GM12878 (cell line): ENCODE measurements around the gene CXCL6. TPM values are rescaled to one million over a fixed set of nuclear protein-coding genes. Genes with fewer than 3 reads are reported as not detected.

Experiments
- ATAC-seq: fragments of 200-7000 bp; cut with Tn5 transposase; 3 replicates; pipeline ENCODE4 v1.9.1; 2020; ENCODE audit warnings: mild to moderate bottlenecking, moderate library complexity
- BruUV-seq: library from RNA; stranded (reverse); fragments of 400-500 nt; replicated peaks from 2 replicates; lab custom pipeline; 2021; lab: Mats Ljungman, UMichigan
- CTCF ChIA-PET: fragments of 300-600 bp; sonication (Branson Sonifier 250); formaldehyde crosslinking; extraction: SDS; loops from one replicate; lab custom pipeline; 2021; ENCODE audit warnings: inconsistent platforms; lab: Yijun Ruan, JAX
- POLR2A ChIA-PET: fragments of 350-600 bp; formaldehyde crosslinking; extraction: SDS; loops from one replicate; lab custom pipeline; 2021; ENCODE audit warnings: inconsistent platforms; lab: Charles Lee
- RAD21 ChIA-PET: fragments of 300-600 bp; sonication (Branson Sonifier 250); formaldehyde crosslinking; loops from one replicate; lab custom pipeline; 2023; ENCODE audit warnings: antibody characterized with exemption; ENCODE audit not compliant: unreplicated experiment; lab: Charles Lee
- SMC1A ChIA-PET: fragments of 300-600 bp; sonication (Branson Sonifier 250); formaldehyde crosslinking; loops from one replicate; lab custom pipeline; 2023; ENCODE audit not compliant: unreplicated experiment, uncharacterized antibody; lab: Charles Lee
- DNase-seq: peaks from one replicate; pipeline ENCODE4 v3.0.0-alpha.2; 2011; ENCODE audit warnings: low read depth, low spot score
- FAIRE-seq: peaks from 3 replicates; lab custom pipeline; 2011; peaks lifted over from hg19 to GRCh38; lab: Jason Lieb, UNC
- H2AFZ ChIP-seq: 2 replicates; pipeline ENCODE4 v1.6.0; 2011; ENCODE audit warnings: low read depth, low read length, control low read depth; ENCODE audit not compliant: control insufficient read depth
- H3K27ac ChIP-seq: 2 replicates; pipeline ENCODE4 v1.5.1; 2011; ENCODE audit warnings: control low read depth; ENCODE audit not compliant: control insufficient read depth, insufficient read depth
- H3K27me3 ChIP-seq, 2 experiments: replicated peaks in 1 of 2; 2 replicates each; pipeline versions ENCODE4 v1.6.0 to v1.6.1; 2011; ENCODE audit warnings: low read length in 1 of 2; ENCODE audit not compliant: control insufficient read depth in 2 of 2, insufficient read depth in 2 of 2
- H3K36me3 ChIP-seq, 2 experiments: 2 replicates each; pipeline ENCODE4 v1.5.1; 2011; ENCODE audit warnings: low read length in 1 of 2; ENCODE audit not compliant: control insufficient read depth in 2 of 2, insufficient read depth in 2 of 2
- H3K4me1 ChIP-seq: 2 replicates; pipeline ENCODE4 v1.6.1; 2011; ENCODE audit warnings: mild to moderate bottlenecking, low read length, moderate library complexity, mixed read lengths; ENCODE audit not compliant: control insufficient read depth, insufficient read depth
- H3K4me2 ChIP-seq: 2 replicates; pipeline ENCODE4 v1.6.0; 2011; ENCODE audit warnings: control low read depth; ENCODE audit not compliant: control insufficient read depth, insufficient read depth
- H3K4me3 ChIP-seq: fragments of 200-600 bp; sonication (generic); 2 replicates; pipeline ENCODE4 v1.5.1; 2016
- H3K79me2 ChIP-seq: 2 replicates; pipeline ENCODE4 v1.6.0; 2011; ENCODE audit warnings: low read length; ENCODE audit not compliant: control insufficient read depth, insufficient read depth
- H3K9ac ChIP-seq: 2 replicates; pipeline ENCODE4 v1.8.0; 2011; ENCODE audit warnings: low read length, control low read depth, mixed read lengths; ENCODE audit not compliant: control insufficient read depth, insufficient read depth
- H3K9me3 ChIP-seq: replicated peaks from 3 replicates; pipeline ENCODE4 v1.5.1; 2011; ENCODE audit warnings: mild to moderate bottlenecking, low read length; ENCODE audit not compliant: control insufficient read depth, insufficient read depth
- H4K20me1 ChIP-seq: 2 replicates; pipeline ENCODE4 v1.6.0; 2011; ENCODE audit not compliant: control insufficient read depth, insufficient read depth
- CBX3 ChIP-seq: fragments of 200-600 bp; sonication (generic); IDR thresholded peaks from 2 replicates; pipeline ENCODE4 v1.6.1; 2016; ENCODE audit warnings: low read depth, borderline replicate concordance
- CEBPZ ChIP-seq: fragments of 150-350 bp; IDR thresholded peaks from 2 replicates; pipeline ENCODE4 v1.6.1; 2016; ENCODE audit warnings: low read depth, low read length
- EED ChIP-seq: sonication (generic); IDR thresholded peaks from 2 replicates; pipeline ENCODE4 v1.6.1; 2016; ENCODE audit warnings: antibody characterized with exemption, low read depth
- ELK1 ChIP-seq: IDR thresholded peaks from 2 replicates; pipeline ENCODE4 v1.6.1; 2012; ENCODE audit warnings: low read depth, low read length, improper control_type of control experiment
- KLF5 ChIP-seq: fragments of 450-650 bp; IDR thresholded peaks from 2 replicates; pipeline ENCODE4 v1.6.1; 2014; ENCODE audit warnings: mild to moderate bottlenecking; ENCODE audit not compliant: partially characterized antibody
- LARP7 ChIP-seq: fragments of 450-650 bp; IDR thresholded peaks from 2 replicates; pipeline ENCODE4 v1.6.1; 2017; ENCODE audit warnings: mild to moderate bottlenecking
- MYC ChIP-seq: IDR thresholded peaks from 2 replicates; pipeline ENCODE4 v1.6.1; 2011; ENCODE audit warnings: mild to moderate bottlenecking, low read length, moderate library complexity, inconsistent platforms; ENCODE audit not compliant: insufficient read depth, insufficient replicate concordance, insufficient read length, severe bottlenecking
- POLR2AphosphoS2 ChIP-seq: IDR thresholded peaks from 2 replicates; pipeline ENCODE4 v1.6.1; 2011; ENCODE audit warnings: low read depth, mild to moderate bottlenecking, low read length, improper control_type of control experiment, moderate library complexity
- RAD21 ChIP-seq: IDR thresholded peaks from 2 replicates; pipeline ENCODE4 v1.6.1; 2011; ENCODE audit warnings: mild to moderate bottlenecking, low read depth, low read length, moderate library complexity; ENCODE audit not compliant: insufficient read depth
- YY1 ChIP-seq: IDR thresholded peaks from 2 replicates; pipeline ENCODE4 v1.6.1; 2011; ENCODE audit warnings: low read depth, mild to moderate bottlenecking, low read length
- ZNF207 ChIP-seq: fragments of 450-650 bp; IDR thresholded peaks from 2 replicates; pipeline ENCODE4 v1.6.1; 2014; ENCODE audit warnings: antibody characterized with exemption, mild to moderate bottlenecking, borderline replicate concordance
- ZNF24 ChIP-seq: fragments of 450-650 bp; IDR thresholded peaks from 2 replicates; pipeline ENCODE4 v1.6.1; 2017; ENCODE audit warnings: antibody characterized with exemption, mild to moderate bottlenecking
- in situ Hi-C: fragments of 300-500 bp; cut with MboI; formaldehyde crosslinking; loops from 9 replicates; pipeline ENCODE4 v1.14.3; 2018; ENCODE audit warnings: mixed read lengths
- intact Hi-C: fragments of 100-400 bp; cut with micrococcal nuclease; formaldehyde crosslinking; loops from one replicate; pipeline ENCODE4 v1.14.2; 2022; ENCODE audit not compliant: unreplicated experiment
- polyA plus RNA-seq, 11 experiments: library from polyadenylated mRNA; depleted of rRNA in 4 of 11; unstranded in 6 of 11; stranded (reverse) in 5 of 11; fragments of >200 nt; fragmentation: Nextera tagmentation in 4 of 11; fragmentation: Illumina TruSeq in 1 of 11; extraction: Ambion mirVana in 4 of 11; extraction: Trizol in 1 of 11; gene quantifications; 1 replicate in 1 of 11; 2 replicates in 10 of 11; pipeline versions ENCODE4 v1.2.1 to v1.2.3, GENCODE V29; 2011 to 2016; ENCODE audit warnings: inconsistent platforms in 2 of 11, missing spikeins in 2 of 11, low read depth in 1 of 11
- total RNA-seq, 4 experiments: library from RNA; depleted of rRNA in 3 of 4; stranded (reverse); fragments of >200 nt in 3 of 4; fragmentation: Illumina TruSeq in 1 of 4; extraction: Trizol in 1 of 4; gene quantifications; 2 replicates each; pipeline versions ENCODE4 v1.2.1 to v1.2.3, GENCODE V29; 2013 to 2021

CXCL6 gene
- total and polyA plus RNA-seq, 10 of the 15 experiments (the other 5 are each of a cell fraction or from before 2014, with no cell fraction given): not detected

DNA sequence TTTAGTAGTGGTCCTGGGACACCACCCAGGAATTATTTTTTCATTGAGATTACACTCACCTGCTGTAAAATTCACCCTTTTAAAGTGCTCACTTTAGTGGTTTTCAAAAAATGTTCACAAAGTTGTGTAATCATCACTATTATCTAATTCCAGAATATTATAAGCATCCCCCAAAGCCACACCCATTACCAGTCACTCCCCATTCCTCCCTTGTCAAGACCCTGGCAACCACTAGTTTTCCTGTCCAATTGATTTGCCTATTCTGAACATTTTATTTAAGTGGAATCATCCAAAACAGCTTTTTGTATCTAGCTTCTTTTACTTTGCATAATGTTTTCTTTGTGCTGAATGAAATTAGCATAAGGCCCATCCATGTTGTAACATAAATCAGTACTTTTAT lies 12.7 kb upstream of the CXCL6 start:
- ChIA-PET RAD21 (no interaction called here), CTCF (no interaction called here), POLR2A (no interaction called here), SMC1A (interaction anchor here (1.3 kb wide), 1 partner anchor 135 kb away, joined by 3 read pairs; no protein-coding TSS in a partner anchor)
- intact Hi-C loops (no loop called here), in situ Hi-C loops (no loop called here)
- ATAC-seq: no peak
- Histone ChIP-seq H3K9ac (no peak overlapping the region), H2AFZ (no peak overlapping the region), H4K20me1 (no peaks in the 10 kb centered on the region), H3K36me3 (no peaks in the 10 kb centered on the region), H3K4me1 (no peaks in the 10 kb centered on the region), H3K27ac (no peak overlapping the region), H3K9me3 (no peaks in the 10 kb centered on the region), H3K4me3 (no peak overlapping the region), H3K27me3 (no peaks in the 10 kb centered on the region), H3K4me2 (no peak overlapping the region), H3K79me2 (no peaks in the 10 kb centered on the region)
- BruUV-seq: no TSS peak
- FAIRE-seq: no peak
- DNase-seq: no peak
- TF ChIP-seq CEBPZ: no peak
- no peak for TF ChIP-seq POLR2AphosphoS2
- no peak for TF ChIP-seq CBX3
- TF ChIP-seq YY1: no peak
- TF ChIP-seq ZNF24: no peak
- TF ChIP-seq RAD21: no peak
- no peak for TF ChIP-seq MYC
- TF ChIP-seq ELK1: no peak
- no peak for TF ChIP-seq EED
- TF ChIP-seq ZNF207: no peak
- no peak for TF ChIP-seq LARP7
- TF ChIP-seq KLF5: no peak
